Adrenal gland (tissue), 5 donors: Measurements from ENCODE around the gene CACHD1.

Experiments used
- POLR2A ChIP-seq, 2 donors: fragments of 450-650 bp; IDR thresholded peaks; one replicate each; pipeline ENCODE4 v1.6.1; 2017; ENCODE audit warnings: antibody characterized with exemption in 2 of 2, mild to moderate bottlenecking in 2 of 2, moderate library complexity in 1 of 2
- TF ChIP-seq, protein P1 (sequence below), 6 experiments: fragments of 450-650 bp in 4 of 6; fragments of 200-600 bp in 2 of 6; sonication (generic) in 1 of 6; IDR thresholded peaks; 1 replicate in 5 of 6; 2 replicates in 1 of 6; pipeline versions ENCODE4 v1.5.1 to v1.8.0; 2016 to 2021; ENCODE audit warnings: antibody characterized with exemption in 6 of 6, mild to moderate bottlenecking in 2 of 6, moderate library complexity in 1 of 6
- donor health status: DM: no; HTN: no; CAD: no.

- TF ChIP-seq, protein P1, sequence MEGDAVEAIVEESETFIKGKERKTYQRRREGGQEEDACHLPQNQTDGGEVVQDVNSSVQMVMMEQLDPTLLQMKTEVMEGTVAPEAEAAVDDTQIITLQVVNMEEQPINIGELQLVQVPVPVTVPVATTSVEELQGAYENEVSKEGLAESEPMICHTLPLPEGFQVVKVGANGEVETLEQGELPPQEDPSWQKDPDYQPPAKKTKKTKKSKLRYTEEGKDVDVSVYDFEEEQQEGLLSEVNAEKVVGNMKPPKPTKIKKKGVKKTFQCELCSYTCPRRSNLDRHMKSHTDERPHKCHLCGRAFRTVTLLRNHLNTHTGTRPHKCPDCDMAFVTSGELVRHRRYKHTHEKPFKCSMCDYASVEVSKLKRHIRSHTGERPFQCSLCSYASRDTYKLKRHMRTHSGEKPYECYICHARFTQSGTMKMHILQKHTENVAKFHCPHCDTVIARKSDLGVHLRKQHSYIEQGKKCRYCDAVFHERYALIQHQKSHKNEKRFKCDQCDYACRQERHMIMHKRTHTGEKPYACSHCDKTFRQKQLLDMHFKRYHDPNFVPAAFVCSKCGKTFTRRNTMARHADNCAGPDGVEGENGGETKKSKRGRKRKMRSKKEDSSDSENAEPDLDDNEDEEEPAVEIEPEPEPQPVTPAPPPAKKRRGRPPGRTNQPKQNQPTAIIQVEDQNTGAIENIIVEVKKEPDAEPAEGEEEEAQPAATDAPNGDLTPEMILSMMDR (IDR thresholded peaks at IDR 0.05), result no peak
- no peak for TF ChIP-seq POLR2A (IDR thresholded peaks at IDR 0.05)
These were observed 210.7 kb downstream of the CACHD1 start for GRCh38 chr1:64680599-64680998.
